Measurements from ENCODE around the gene CMTM1.

GRCh38 chr16:66516808-66517585 is 49.2 kb upstream of the CMTM1 start:
- no peak for TF ChIP-seq GATA2 (IDR thresholded peaks at IDR 0.05; ENCODE audit: low read depth, low read length)
- TF ChIP-seq GATA3 (IDR thresholded peaks at IDR 0.05; ENCODE audit: low read depth, low read length), result no peak
